Activated gamma-delta T cell (primary cell): ENCODE results near the gene KLHL3.

ENCODE experiments used
- DNase-seq: peaks from one replicate; lab custom pipeline; 2025; lab: John Stamatoyannopoulos, UW

Gene KLHL3

GRCh38 chr5:137747848-137748247 is 12.0 kb upstream of the KLHL3 start:
- no peak for DNase-seq

DNA sequence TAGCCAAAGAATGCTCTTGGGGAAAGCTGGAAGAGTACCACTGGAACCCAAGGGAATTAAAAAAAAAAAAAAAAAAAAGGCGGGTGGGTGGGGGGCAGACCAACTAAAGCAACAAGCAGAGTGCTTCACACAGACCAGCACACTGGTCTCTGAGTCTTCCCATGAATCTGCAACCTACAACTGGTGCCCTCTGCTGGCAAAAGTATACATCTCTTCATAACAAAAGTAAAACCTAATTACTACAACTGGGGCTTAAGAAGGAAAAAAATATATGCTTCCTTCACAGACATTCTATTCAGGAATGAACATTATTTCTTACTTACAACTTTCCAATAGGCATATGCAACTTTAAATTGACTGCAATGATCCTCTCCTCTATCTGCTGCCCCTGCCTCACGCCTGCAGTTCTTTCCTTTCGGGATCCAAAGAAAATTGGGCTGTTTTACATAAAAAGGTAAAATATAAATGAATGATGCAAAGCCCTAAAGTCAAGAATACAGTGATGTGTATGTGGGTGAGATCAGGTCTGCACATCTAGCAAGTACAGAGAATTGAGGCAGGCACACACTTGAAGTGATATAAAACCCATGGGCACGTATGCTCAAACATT is 7.2 kb upstream of the KLHL3 start:
- DNase-seq = no peak

GRCh38 chr5:137741718-137742117 is 5.8 kb upstream of the KLHL3 start:
- DNase-seq = no peak

GRCh38 chr5:137739737-137740136 is 3.8 kb upstream of the KLHL3 start:
- no peak for DNase-seq

DNA sequence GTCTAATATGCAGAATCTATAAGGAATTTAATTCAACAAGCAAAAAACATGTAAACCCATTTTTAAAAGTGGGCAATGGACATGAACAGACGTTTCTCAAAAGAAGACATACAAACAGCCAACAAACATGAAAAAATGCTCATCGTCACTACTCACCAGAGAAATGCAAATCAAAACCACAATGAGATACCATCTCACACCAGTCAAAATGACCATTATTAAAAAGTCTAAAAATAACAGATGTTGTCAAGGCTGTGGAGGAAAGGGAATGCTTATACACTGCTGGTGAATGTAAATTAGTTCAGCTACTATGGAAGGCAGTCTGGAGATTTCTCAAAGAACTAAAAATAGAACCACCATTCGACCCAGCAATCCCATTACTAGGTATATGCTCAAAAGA is 3.1 kb upstream of the KLHL3 start:
- no peak for DNase-seq

DNA sequence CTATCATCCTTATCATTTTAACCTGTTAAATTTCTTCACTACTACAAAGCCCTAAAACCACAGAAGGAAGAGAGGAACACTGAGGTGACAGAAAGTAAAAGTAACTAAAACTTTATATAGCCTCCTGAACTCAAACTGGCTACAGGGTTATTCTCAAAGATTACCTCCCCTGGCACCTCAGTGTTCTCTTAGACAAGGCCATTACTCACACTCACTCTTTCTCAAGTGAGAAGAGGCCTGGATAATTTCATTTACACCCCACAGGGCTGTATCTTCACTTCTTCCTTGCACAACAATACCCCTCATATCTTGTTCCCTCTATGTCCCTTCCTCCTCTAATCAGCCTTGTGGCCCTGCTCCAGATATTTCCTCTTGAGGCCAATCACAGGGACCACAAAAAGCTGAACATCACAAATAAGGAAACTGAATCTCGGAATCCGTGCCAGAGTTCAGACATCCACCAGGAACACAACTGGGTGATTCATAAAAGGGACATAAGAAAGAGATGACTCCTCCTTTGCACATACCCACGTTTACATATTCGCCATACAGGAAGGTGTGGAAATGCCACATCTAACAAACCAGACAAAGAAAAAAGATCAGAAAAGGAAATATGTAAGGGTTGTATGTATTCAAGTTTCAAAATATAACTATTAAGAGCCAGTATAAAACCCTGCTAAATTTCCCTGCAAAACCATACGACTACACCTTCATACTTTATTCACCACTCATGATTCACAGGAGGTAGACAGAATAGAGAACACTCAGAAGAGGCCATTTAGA is 1.7 kb upstream of the KLHL3 start:
- DNase-seq = no peak

DNA sequence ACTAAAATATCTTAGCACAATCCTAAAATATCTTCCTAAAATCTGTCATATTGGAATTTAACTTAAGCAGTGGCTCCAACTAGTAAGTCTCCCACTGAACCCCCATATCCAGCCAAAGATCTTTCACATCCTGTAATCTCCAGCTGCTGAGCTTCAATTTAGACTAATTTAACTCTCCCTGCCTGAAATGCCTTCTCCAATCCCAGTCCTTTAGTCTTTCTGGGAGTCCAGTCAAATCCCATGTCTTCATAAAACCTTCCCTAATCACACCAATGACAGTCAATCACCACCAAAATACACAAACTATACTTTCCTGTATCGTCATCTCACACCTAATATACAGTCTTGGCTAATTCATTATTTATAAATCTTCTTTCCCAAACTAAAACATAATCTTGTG is 607 bp upstream of the KLHL3 start:
- DNase-seq = no peak

GRCh38 chr5:137734962-137735554 is 831 bp downstream of the KLHL3 start:
- DNase-seq = no peak

GRCh38 chr5:137734331-137734730 is 1.6 kb downstream of the KLHL3 start:
- DNase-seq = no peak

DNA sequence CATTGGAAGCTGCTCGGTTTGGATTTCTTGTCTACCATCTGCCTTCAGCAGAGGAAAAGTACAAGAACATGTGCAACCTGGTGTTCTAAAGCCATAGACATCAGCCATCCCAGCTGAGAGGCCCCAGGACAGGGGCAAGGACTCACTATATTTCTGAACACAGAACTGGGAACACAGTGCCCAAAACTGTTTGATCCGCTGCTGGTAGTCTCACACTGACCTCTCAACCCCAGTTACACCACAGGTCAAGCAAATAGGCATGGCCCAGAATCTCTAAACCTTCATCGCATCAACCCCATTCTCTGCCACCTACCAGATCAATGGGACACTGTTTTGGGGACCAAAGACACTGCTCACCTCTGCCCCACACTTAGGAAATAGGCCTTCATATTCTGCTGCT is 2.0 kb downstream of the KLHL3 start:
- no peak for DNase-seq

DNA sequence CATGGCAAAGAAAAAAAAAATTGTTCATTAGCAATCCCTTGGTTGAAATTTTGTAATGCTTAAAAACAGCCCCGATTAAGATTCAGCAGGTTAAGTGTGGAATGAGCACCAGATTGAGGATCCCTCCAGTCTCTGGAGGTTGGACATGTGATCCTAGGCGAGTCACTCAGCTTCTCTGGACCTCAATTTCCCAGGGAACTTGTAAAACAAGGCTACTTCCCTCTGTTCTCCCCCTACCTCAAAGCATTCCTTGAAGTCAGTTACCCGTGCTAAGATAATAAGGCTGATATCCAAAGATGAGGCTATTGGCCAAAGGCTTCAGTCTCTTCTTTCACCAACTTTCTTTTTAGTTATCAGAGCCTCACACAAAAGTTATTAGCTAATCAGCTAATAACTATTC is 2.9 kb downstream of the KLHL3 start:
- no peak for DNase-seq

DNA sequence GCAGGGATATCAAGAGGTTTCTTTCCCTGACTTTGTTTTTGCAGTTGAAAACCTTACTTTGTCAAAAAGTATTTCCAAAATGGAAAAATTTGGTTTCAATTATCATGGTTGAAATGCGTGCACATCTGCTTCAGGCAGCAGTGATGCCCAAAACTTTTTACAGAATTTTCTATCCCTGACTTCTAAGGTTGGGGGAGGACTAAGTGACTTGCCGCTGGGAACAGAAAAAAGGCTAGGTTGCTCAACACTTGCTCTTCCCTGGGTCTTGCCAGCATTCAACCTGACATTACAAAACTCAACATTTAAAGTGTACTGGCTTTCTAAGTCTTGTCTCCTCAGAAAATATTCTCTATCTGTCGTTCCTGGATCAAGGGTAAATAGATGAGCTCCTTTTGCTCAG is 4.7 kb downstream of the KLHL3 start:
- no peak for DNase-seq

- no peak for DNase-seq
These were observed 5.6 kb downstream of the KLHL3 start for GRCh38 chr5:137730336-137730735.

- no peak for DNase-seq
These were observed 7.8 kb downstream of the KLHL3 start for GRCh38 chr5:137728048-137728447.

GRCh38 chr5:137727623-137728022 is 8.3 kb downstream of the KLHL3 start:
- DNase-seq = no peak

- no peak for DNase-seq
These were observed 11.6 kb downstream of the KLHL3 start for GRCh38 chr5:137724251-137724650.

DNA sequence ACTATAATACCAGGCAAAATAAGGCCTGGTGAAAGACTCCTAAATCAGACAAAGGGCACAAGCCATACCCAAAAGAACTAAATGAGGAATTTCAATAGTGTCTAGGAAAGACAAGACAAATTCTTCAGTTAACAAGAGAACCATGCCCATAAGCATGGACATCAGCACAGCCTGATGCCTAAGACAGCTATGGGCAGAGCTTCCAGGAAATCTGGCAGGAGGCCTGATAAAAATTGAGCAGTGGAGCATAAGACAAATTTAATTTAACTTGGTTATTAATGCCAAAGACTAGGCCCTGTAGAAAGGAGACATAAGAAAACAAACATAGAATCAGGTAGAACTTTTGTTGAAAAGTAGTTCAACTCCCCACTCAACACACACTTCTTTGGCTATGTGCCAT is 17.3 kb downstream of the KLHL3 start:
- no peak for DNase-seq

DNA sequence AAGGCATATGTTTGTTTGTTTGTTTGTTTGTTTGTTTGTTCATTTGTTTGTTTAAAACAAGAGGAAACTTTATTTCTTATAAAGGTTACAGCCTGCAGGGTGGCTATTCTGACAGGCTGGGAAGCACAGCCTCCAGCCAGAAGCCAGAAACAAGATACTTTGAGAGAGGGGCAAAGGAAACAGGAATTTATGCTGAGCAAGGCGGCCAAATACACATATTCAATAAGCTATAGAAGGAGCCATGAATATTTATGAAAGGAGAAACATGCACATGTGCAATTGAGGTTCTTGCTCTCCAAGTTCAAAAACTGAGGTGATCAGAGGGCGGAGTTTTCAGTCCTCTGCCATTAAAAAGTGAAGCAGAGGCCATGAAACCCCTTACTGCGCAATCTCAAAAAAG is 19.6 kb downstream of the KLHL3 start:
- no peak for DNase-seq

DNA sequence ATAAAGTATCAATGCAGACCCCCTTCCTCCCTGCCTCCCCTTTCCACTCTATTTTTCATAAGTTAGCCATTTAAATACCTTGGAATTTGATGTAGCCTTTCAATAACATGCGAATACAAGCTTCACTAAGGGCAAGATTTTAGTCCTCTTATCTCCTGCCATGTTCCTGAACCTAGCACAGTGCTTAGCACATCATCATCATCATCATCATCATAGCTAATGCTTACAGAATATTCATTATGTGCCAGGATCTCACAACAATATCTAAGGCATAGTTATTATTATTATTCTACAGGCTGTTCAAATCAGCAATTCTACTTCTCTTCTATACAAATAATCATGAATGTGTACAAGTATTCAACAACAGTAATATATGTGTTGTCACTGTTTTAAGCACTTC is 20.4 kb downstream of the KLHL3 start:
- no peak for DNase-seq

GRCh38 chr5:137714946-137715345 is 20.9 kb downstream of the KLHL3 start:
- DNase-seq = no peak

- DNase-seq = no peak
These were observed 21.4 kb downstream of the KLHL3 start for GRCh38 chr5:137714494-137714893.

DNA sequence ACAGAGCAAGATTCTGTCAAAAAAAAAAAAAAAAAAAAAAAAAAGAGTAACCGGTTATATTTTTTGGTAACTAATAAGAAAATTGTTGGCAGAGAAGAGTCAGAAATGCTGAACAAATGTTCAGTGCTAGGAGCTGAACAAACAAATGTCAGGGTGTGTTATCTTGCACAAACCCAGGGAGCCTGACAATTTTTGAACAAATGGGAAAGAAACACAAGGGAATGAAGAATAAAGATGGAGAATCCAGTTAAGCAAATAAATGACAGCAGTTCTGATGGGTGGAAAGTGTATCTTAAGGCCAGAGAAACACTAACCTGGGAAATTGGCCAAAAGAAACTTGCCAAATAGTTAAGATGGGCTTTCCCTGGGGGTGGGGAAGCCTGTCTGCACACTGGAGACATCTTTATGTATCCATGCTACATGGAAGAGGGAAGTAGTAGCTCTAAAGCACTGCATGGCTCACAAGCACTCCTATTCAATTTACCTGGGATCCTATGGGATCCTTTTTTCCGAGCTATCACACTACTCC is 23.7 kb downstream of the KLHL3 start:
- no peak for DNase-seq

DNA sequence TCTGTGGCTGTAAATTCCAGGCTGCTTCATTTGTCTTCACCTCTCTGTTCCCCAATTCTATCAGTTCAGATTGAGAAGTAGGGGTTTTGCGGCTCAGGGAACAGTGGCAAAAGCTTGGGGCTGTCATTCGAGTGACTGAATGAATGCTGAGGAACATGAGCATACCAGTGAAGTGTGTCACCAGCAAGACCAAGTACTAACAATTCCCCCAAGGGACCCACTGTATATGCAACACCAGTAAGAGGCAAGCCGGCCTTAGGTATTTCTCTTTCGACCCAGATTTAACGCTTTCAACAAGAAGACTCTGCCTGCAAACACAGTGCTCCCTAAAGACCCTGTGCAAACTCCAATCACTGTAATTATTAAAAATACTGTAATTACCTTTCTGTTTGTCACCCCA is 25.8 kb downstream of the KLHL3 start:
- no peak for DNase-seq
